Brain microvascular endothelial cell (primary cell): ENCODE measurements around the gene CTCFL.

Experiments
- DNase-seq: peaks from one replicate; pipeline ENCODE4 v3.0.0-alpha.2; 2020
- H3K27ac ChIP-seq: fragments of 250-450 bp; sonication (Bioruptor Pico); 2 replicates; pipeline ENCODE4 v1.5.1; 2020; ENCODE audit warnings: mild to moderate bottlenecking, moderate library complexity
- H3K27me3 ChIP-seq: fragments of 250-450 bp; sonication (Bioruptor Pico); replicated peaks from 2 replicates; pipeline ENCODE4 v1.5.1; 2020; ENCODE audit warnings: mild to moderate bottlenecking
- H3K36me3 ChIP-seq: fragments of 250-450 bp; sonication (Bioruptor Pico); replicated peaks from 2 replicates; pipeline ENCODE4 v1.5.1; 2020; ENCODE audit warnings: mild to moderate bottlenecking
- H3K4me3 ChIP-seq: 2 replicates; pipeline ENCODE4 v1.5.1; 2011; ENCODE audit warnings: low read depth, mild to moderate bottlenecking, control low read depth, low read length, moderate library complexity
- CTCF ChIP-seq: IDR thresholded peaks from 2 replicates; pipeline ENCODE4 v1.5.1; 2011; ENCODE audit warnings: low read depth, mild to moderate bottlenecking, moderate library complexity, low read length, control low read depth, inconsistent platforms; ENCODE audit errors: missing control alignments
- in situ Hi-C: cut with HindIII; loops from 2 replicates; pipeline ENCODE4 v1.10.0; 2017; ENCODE audit warnings: low sequenced_read_pairs, low pct_ligation_motif_present

Gene CTCFL

DNA sequence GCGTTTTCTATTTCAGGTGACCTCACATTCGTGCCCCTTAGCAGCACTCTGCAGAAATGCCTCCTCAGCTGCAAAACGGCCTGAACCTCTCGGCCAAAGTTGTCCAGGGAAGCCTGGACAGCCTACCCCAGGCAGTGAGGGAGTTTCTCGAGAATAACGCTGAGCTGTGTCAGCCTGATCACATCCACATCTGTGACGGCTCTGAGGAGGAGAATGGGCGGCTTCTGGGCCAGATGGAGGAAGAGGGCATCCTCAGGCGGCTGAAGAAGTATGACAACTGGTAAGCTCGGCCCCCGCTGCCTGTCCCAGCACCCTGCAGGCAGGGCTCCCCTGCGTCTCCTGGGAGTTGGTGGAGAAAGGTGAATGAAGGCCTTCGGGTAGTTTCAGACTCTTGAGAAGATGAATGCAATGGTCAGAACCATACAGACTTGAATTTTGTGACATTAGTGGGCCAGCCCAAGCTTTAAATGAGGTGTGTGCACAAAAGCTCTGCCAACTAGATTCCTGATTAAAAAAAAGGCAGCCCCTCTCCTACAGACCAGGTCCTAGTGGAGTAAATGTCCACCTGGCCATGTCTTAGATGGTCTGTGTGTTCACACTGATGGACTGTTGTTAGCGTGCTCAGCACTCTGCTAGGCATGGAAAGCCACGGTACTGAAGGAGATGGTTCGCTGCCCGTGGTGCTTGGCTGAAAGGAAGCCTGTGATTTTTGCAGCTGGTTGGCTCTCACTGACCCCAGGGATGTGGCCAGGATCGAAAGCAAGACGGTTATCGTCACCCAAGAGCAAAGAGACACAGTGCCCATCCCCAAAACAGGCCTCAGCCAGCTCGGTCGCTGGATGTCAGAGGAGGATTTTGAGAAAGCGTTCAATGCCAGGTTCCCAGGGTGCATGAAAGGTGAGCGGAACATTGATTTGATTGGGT, 36.7 kb upstream of the CTCFL start:
- no peak overlapping the region for H3K4me3 ChIP-seq
- in situ Hi-C loops, result no loop called here
- H3K27ac ChIP-seq, result no peak overlapping the region
- no peak for TF ChIP-seq CTCF
- peaks cover 3% of the 10 kb centered on the region for H3K27me3 ChIP-seq
- no peaks in the 10 kb centered on the region for H3K36me3 ChIP-seq
- DNase-seq, result no peak

- H3K36me3 ChIP-seq, result no peaks in the 10 kb centered on the region
- DNase-seq, result peak; percentile 14
- H3K27me3 ChIP-seq, result peaks cover 3% of the 10 kb centered on the region
- in situ Hi-C loops, result no loop called here
- H3K4me3 ChIP-seq, result no peak within 1 kb of the TSS
- H3K27ac ChIP-seq, result no peak within 1 kb of the TSS
- TF ChIP-seq CTCF, result no peak
Measured at GRCh38 chr20:57560554-57561355, 35.8 kb upstream of the CTCFL start, which contains the start of gene PCK1. TSS of gene PCK1 (plus strand) at chr20:57561110. CDS start at chr20:57561412, 302 bp downstream.

- DNase-seq, result no peak
- TF ChIP-seq CTCF, result no peak
- Histone ChIP-seq H3K27ac (no peak overlapping the region), H3K36me3 (no peaks in the 10 kb centered on the region), H3K4me3 (no peak overlapping the region), H3K27me3 (peaks cover 3% of the 10 kb centered on the region)
- in situ Hi-C loops, result no loop called here
Measured at GRCh38 chr20:57559658-57560553, 35.0 kb upstream of the CTCFL start.

DNA sequence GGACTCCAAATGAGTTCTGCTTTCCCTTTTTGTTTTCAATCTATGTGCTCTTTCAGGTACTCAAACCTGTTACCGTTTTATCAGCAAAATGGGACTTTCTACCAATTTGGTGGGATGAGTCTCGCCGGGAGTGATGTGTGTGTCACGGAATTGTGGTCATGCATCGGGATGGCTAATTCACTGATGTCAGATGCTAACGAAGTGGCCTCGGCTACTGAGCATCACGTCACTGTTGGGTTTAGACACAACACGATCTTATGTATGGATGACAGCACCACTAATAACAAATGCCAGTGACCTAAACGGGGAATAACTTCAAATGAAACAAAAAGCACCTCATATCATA, 34.3 kb upstream of the CTCFL start:
- in situ Hi-C loops, result no loop called here
- no peaks in the 10 kb centered on the region for H3K36me3 ChIP-seq
- peaks cover 3% of the 10 kb centered on the region for H3K27me3 ChIP-seq
- DNase-seq, result no peak
- H3K4me3 ChIP-seq, result no peak overlapping the region
- TF ChIP-seq CTCF, result no peak
- no peak overlapping the region for H3K27ac ChIP-seq

GRCh38 chr20:57558614-57559288, 33.8 kb upstream of the CTCFL start:
- Histone ChIP-seq H3K27ac (no peak overlapping the region), H3K27me3 (peaks cover 3% of the 10 kb centered on the region), H3K36me3 (no peaks in the 10 kb centered on the region), H3K4me3 (no peak overlapping the region)
- DNase-seq, result no peak
- in situ Hi-C loops, result no loop called here
- no peak for TF ChIP-seq CTCF
